Fibroblast of lung (primary cell): Measurements from ENCODE around the gene RAB30.

Experiments used
- CTCF ChIP-seq, 2 donors: IDR thresholded peaks in 1 of 2; conservative IDR thresholded peaks in 1 of 2; 1 replicate in 1 of 2; 2 replicates in 1 of 2; pipeline ENCODE4 v1.5.1; 2011 to 2012; ENCODE audit warnings: low read length in 2 of 2, control low read depth in 1 of 2, inconsistent platforms in 1 of 2, low read depth in 1 of 2, mild to moderate bottlenecking in 1 of 2
- EZH2 ChIP-seq: IDR thresholded peaks from 2 replicates; pipeline ENCODE4 v1.5.1; 2012; ENCODE audit warnings: low read length, control low read depth, mild to moderate bottlenecking; ENCODE audit errors: missing control alignments

GRCh38 chr11:83069441-83070043, 2.2 kb downstream of the RAB30 start:
- TF ChIP-seq CTCF (conservative IDR thresholded peaks at IDR 0.05 in 1 of 2, IDR thresholded peaks at IDR 0.05 in 1 of 2; ENCODE audit: low read depth in 1 of 2, low read length in 2 of 2), result no peak
- TF ChIP-seq EZH2, result no peak
